Measurements from ENCODE around the gene SLC27A3.

DNA sequence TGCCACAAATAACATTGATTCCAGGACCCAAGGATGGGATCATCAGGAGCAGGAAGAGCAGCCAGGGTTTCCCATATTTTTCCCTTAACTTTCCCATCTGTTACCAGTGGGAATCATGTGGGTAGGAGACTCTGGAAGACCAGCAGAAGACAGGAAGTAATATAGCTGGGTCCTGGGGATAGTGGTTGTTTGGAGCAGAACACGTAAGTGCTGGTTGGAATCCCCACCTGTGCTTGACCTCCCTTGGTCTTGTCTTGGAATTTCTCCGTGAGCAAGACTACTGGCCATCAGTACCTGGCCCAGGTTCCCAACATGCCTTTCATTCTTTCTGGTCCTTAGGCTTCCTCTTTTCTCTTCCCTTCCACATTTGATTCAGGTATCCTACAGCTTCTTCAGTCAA lies 20.9 kb upstream of the SLC27A3 start:
- TF ChIP-seq, protein P1, sequence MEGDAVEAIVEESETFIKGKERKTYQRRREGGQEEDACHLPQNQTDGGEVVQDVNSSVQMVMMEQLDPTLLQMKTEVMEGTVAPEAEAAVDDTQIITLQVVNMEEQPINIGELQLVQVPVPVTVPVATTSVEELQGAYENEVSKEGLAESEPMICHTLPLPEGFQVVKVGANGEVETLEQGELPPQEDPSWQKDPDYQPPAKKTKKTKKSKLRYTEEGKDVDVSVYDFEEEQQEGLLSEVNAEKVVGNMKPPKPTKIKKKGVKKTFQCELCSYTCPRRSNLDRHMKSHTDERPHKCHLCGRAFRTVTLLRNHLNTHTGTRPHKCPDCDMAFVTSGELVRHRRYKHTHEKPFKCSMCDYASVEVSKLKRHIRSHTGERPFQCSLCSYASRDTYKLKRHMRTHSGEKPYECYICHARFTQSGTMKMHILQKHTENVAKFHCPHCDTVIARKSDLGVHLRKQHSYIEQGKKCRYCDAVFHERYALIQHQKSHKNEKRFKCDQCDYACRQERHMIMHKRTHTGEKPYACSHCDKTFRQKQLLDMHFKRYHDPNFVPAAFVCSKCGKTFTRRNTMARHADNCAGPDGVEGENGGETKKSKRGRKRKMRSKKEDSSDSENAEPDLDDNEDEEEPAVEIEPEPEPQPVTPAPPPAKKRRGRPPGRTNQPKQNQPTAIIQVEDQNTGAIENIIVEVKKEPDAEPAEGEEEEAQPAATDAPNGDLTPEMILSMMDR (IDR thresholded peaks at IDR 0.05) = no peak
- no peak for TF ChIP-seq POLR2A (IDR thresholded peaks at IDR 0.05)
